BJ (cell line): Measurements from ENCODE around the gene SDK1. TPM values are rescaled to one million over a fixed set of nuclear protein-coding genes. Genes with fewer than 3 reads are reported as not detected.
"Not testable (repeated sequence)": the region's sequence is repeated elsewhere in the genome, so short reads cannot be mapped to it uniquely, and the experiment has no call there.

Experiments used
- CTCF ChIA-PET: fragments of 350-600 bp; formaldehyde crosslinking; extraction: SDS; loops from one replicate; lab custom pipeline; 2021; ENCODE audit warnings: antibody characterized with exemption, inconsistent platforms; lab: Yijun Ruan, JAX
- POLR2A ChIA-PET: fragments of 300-600 bp; sonication (Branson Sonifier 250); formaldehyde crosslinking; extraction: SDS; loops from one replicate; lab custom pipeline; 2021; ENCODE audit warnings: antibody characterized with exemption; lab: Charles Lee
- DNase-seq: peaks from one replicate; pipeline ENCODE4 v3.0.0-alpha.2; 2011; ENCODE audit warnings: low read depth
- H3K27me3 ChIP-seq: 2 replicates; pipeline ENCODE4 v1.6.0; 2011; ENCODE audit warnings: low read length; ENCODE audit not compliant: control insufficient read depth, insufficient read depth
- H3K36me3 ChIP-seq: 2 replicates; pipeline ENCODE4 v1.5.1; 2011; ENCODE audit warnings: low read length; ENCODE audit not compliant: control insufficient read depth, insufficient read depth
- H3K4me3 ChIP-seq: 2 replicates; pipeline ENCODE4 v1.5.1; 2011; ENCODE audit warnings: low read depth, mild to moderate bottlenecking, control low read depth, low read length
- polyA plus RNA-seq: library from polyadenylated mRNA; depleted of rRNA; stranded (reverse); fragments of >200 nt; gene quantifications from 2 replicates; pipeline ENCODE4 v1.2.3, GENCODE V29; 2011
- TF ChIP-seq, protein P1 (sequence below): IDR thresholded peaks from 2 replicates; pipeline ENCODE4 v1.5.1; 2011; ENCODE audit warnings: low read depth, mild to moderate bottlenecking, control low read depth, inconsistent platforms, low read length, moderate library complexity; ENCODE audit not compliant: insufficient read depth

SDK1 gene
- polyA plus RNA-seq, 1 experiment: 0.01 TPM

DNA sequence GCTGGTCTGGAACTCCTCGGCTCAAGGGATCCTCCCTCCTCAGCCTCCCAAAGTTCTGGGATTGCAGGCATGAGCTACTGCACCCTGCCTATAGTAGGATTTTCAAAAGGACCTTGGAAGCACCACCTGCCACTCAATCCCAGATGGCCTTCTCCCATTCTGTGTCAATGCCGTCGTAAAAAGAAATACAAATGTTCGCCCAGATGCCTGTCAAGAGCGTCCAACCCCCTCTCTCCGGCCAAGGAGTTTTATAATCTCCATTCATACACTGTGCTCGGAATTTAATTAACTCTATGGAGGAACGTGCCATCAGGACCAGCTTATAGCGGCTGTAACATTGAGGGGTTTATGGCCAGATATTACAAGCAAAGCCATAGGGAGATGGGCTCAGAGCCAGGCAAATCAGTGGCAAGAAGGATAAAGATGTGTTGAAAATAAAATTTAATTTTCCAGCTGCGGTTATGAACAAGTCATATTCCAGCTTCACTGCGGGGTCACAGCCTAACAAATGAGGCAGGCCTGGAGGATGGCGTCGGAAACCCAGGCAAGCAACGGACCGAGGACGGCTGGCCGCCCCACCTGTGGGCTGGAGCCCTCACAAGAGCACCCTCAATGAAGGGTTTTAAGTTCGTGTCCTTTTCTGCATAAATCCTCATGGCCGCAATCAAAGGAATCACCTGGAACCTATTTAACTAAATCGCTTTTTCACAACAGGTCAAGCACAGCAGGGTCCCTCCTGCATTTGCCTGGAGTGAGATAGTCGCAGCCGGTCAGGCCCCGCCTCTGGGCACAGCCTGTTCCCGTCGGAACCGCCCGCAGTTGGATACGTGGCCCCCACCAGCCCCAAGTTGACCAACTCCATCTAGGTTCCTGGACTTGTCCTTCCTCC, 1006.5 kb downstream of the SDK1 start:
- no peaks in the 10 kb centered on the region for H3K27me3 ChIP-seq
- TF ChIP-seq, protein P1, sequence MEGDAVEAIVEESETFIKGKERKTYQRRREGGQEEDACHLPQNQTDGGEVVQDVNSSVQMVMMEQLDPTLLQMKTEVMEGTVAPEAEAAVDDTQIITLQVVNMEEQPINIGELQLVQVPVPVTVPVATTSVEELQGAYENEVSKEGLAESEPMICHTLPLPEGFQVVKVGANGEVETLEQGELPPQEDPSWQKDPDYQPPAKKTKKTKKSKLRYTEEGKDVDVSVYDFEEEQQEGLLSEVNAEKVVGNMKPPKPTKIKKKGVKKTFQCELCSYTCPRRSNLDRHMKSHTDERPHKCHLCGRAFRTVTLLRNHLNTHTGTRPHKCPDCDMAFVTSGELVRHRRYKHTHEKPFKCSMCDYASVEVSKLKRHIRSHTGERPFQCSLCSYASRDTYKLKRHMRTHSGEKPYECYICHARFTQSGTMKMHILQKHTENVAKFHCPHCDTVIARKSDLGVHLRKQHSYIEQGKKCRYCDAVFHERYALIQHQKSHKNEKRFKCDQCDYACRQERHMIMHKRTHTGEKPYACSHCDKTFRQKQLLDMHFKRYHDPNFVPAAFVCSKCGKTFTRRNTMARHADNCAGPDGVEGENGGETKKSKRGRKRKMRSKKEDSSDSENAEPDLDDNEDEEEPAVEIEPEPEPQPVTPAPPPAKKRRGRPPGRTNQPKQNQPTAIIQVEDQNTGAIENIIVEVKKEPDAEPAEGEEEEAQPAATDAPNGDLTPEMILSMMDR: no peak
- ChIA-PET CTCF (interaction anchor here (0.6 kb wide), 1 partner anchor 592 kb away, joined by 3 read pairs; no protein-coding TSS in a partner anchor), POLR2A (no interaction called here)
- no peak overlapping the region for H3K4me3 ChIP-seq
- no peak for DNase-seq
- H3K36me3 ChIP-seq: no peaks in the 10 kb centered on the region

GRCh38 chr7:4308205-4308590, 1007.1 kb downstream of the SDK1 start:
- H3K27me3 ChIP-seq: no peaks in the 10 kb centered on the region
- TF ChIP-seq, protein P1: no peak
- H3K36me3 ChIP-seq: no peaks in the 10 kb centered on the region
- no peak overlapping the region for H3K4me3 ChIP-seq
- CTCF ChIA-PET: no interaction called here
- no peak for DNase-seq
- POLR2A ChIA-PET: no interaction called here

- DNase-seq, H3K4me3 ChIP-seq, POLR2A ChIA-PET, CTCF ChIA-PET, H3K36me3 ChIP-seq, H3K27me3 ChIP-seq: not testable (repeated sequence)
Observed at GRCh38 chr7:4313911-4314310, 1012.9 kb downstream of the SDK1 start.

GRCh38 chr7:4314316-4314715, 1013.3 kb downstream of the SDK1 start:
- CTCF ChIA-PET, DNase-seq, POLR2A ChIA-PET, H3K36me3 ChIP-seq, H3K27me3 ChIP-seq, H3K4me3 ChIP-seq: not testable (repeated sequence)
